Testis (tissue), 5 donors: Measurements from ENCODE around the gene UBTF. TPM values are rescaled to one million over a fixed set of nuclear protein-coding genes. Genes with fewer than 3 reads are reported as not detected.

Source experiments
- DNase-seq: peaks from one replicate; pipeline ENCODE4 v3.0.0-alpha.2; 2019
- H3K27ac ChIP-seq, 2 donors: fragments of 200-600 bp; sonication (generic); one replicate each; pipeline ENCODE4 v1.5.1; 2019
- H3K27me3 ChIP-seq: fragments of 200-600 bp; sonication (generic); one replicate; pipeline ENCODE4 v1.5.1; 2019
- H3K36me3 ChIP-seq: fragments of 200-600 bp; sonication (generic); one replicate; pipeline ENCODE4 v1.5.1; 2017; ENCODE audit warnings: low read depth; ENCODE audit errors: missing control alignments
- H3K4me1 ChIP-seq: fragments of 200-600 bp; sonication (generic); one replicate; pipeline ENCODE4 v1.5.1; 2019
- H3K4me3 ChIP-seq, 2 donors: fragments of 200-600 bp; sonication (generic); one replicate each; pipeline ENCODE4 v1.5.1; 2017 to 2019
- H3K9me3 ChIP-seq: fragments of 200-600 bp; sonication (generic); one replicate; pipeline ENCODE4 v1.5.1; 2017
- CTCF ChIP-seq, 3 experiments: fragments of 450-650 bp in 2 of 3; fragments of 200-600 bp in 1 of 3; sonication (generic) in 1 of 3; IDR thresholded peaks; one replicate each; pipeline ENCODE4 v1.5.1; 2016 to 2019; ENCODE audit warnings: antibody characterized with exemption in 3 of 3, mild to moderate bottlenecking in 2 of 3, moderate library complexity in 1 of 3
- POLR2A ChIP-seq: fragments of 450-650 bp; IDR thresholded peaks from one replicate; pipeline ENCODE4 v1.6.1; 2017; ENCODE audit warnings: antibody characterized with exemption, mild to moderate bottlenecking, moderate library complexity
- WGBS, 2 donors: methylation state at CpG; one replicate each; pipeline ENCODE4 v1.1.5; 2018; 5-methylcytosine and 5-hydroxymethylcytosine counted together
- intact Hi-C: fragments of 100-400 bp; cut with DNase I; formaldehyde crosslinking; loops from one replicate; pipeline ENCODE4 v1.15.1; 2023; ENCODE audit warnings: low total_unique reads
- long read RNA-seq, 2 donors: transcript quantifications; one replicate each; lab custom pipeline, GENCODE V29; 2026
- polyA plus RNA-seq: library from polyadenylated mRNA; stranded (reverse); fragments of 350-450 nt; fragmentation: Illumina TruSeq; extraction: RNeasy Lipid Tissue Mini Kit (QIAGEN cat#74804); gene quantifications from one replicate; pipeline ENCODE4 v1.2.3, GENCODE V29; 2014; ENCODE audit warnings: low read depth, low replicate concordance; ENCODE audit not compliant: insufficient read depth
- total RNA-seq, 2 donors: library from RNA; depleted of rRNA; stranded (reverse); fragments of >200 nt; gene quantifications; one replicate each; pipeline ENCODE4 v1.2.3, GENCODE V29; 2016

Gene UBTF
- total RNA-seq (10 to 100 TPM; 69.6 to 78.7 TPM), polyA plus RNA-seq (54.2 TPM)
- long read RNA-seq, donor 1, full-length matches to known transcripts = 7 of 22 reads
- long read RNA-seq, donor 1, partial matches to known transcripts = 15 of 22 reads
- long read RNA-seq, donor 1, other reads (novel, unspliced or antisense) = 0 of 22 reads
- long read RNA-seq, donor 2, partial matches to known transcripts = 0 of 4 reads
- long read RNA-seq, donor 2, other reads (novel, unspliced or antisense) = 0 of 4 reads

- TF ChIP-seq POLR2A = no peak
- no peak for TF ChIP-seq CTCF (IDR thresholded peaks at IDR 0.05)
- intact Hi-C loops = loop anchor here (5.0 kb wide), 1 partner anchor 103 kb away; the partner anchor contains the start of gene SLC25A39
- Histone ChIP-seq H3K36me3 (no peaks in the 10 kb centered on the region), H3K9me3 (no peaks in the 10 kb centered on the region), H3K27ac (peak within 1 kb of the TSS; percentile 96 to 99), H3K27me3 (no peaks in the 10 kb centered on the region), H3K4me1 (peaks cover 31% of the 10 kb centered on the region), H3K4me3 (peak within 1 kb of the TSS; percentile 78 to 93)
- 1 to 4% methylated on average over 5 to 22 of the region's 76 CpGs for WGBS, 2 donors
- peak; percentile 60 for DNase-seq
Observed at GRCh38 chr17:44219616-44220212, at the start of gene UBTF. TSS of gene UBTF (minus strand) at chr17:44219675. CDS start at chr17:44218229, 1,446 bp downstream.

GRCh38 chr17:44268709-44269534, 49.4 kb upstream of the UBTF start:
- Histone ChIP-seq H3K4me1 (no peaks in the 10 kb centered on the region), H3K9me3 (no peaks in the 10 kb centered on the region), H3K27ac (no peak overlapping the region), H3K27me3 (no peaks in the 10 kb centered on the region), H3K4me3 (no peak overlapping the region), H3K36me3 (no peaks in the 10 kb centered on the region)
- no peak for TF ChIP-seq CTCF (IDR thresholded peaks at IDR 0.05)
- no peak for TF ChIP-seq POLR2A
- DNase-seq = no peak
- WGBS, 2 donors = 83 to 88% methylated on average over 11 of the region's 11 CpGs
- intact Hi-C loops = no loop called here

- Histone ChIP-seq H3K9me3 (no peaks in the 10 kb centered on the region), H3K27me3 (no peaks in the 10 kb centered on the region), H3K27ac (no peak within 1 kb of the TSS), H3K36me3 (no peaks in the 10 kb centered on the region), H3K4me1 (no peaks in the 10 kb centered on the region), H3K4me3 (no peak within 1 kb of the TSS)
- intact Hi-C loops = no loop called here
- no peak for TF ChIP-seq POLR2A
- no peak for TF ChIP-seq CTCF (IDR thresholded peaks at IDR 0.05)
- DNase-seq = no peak
- WGBS, 2 donors = 88 to 96% methylated on average over 5 to 14 of the region's 14 CpGs
Observed at GRCh38 chr17:44267818-44268490, 48.5 kb upstream of the UBTF start, which contains the start of gene SLC4A1. TSS of gene SLC4A1 (minus strand) at chr17:44268135. CDS start at chr17:44262866, 5,269 bp downstream.

GRCh38 chr17:44267165-44267455, 47.6 kb upstream of the UBTF start:
- Histone ChIP-seq H3K36me3 (no peaks in the 10 kb centered on the region), H3K4me3 (no peak overlapping the region), H3K27ac (no peak overlapping the region), H3K4me1 (no peaks in the 10 kb centered on the region), H3K27me3 (no peaks in the 10 kb centered on the region), H3K9me3 (no peaks in the 10 kb centered on the region)
- 92 to 95% methylated on average over 5 of the region's 5 CpGs for WGBS, 2 donors
- intact Hi-C loops = no loop called here
- TF ChIP-seq CTCF (IDR thresholded peaks at IDR 0.05) = no peak
- no peak for TF ChIP-seq POLR2A
- no peak for DNase-seq
